Mesenchymal stem cell (in vitro differentiated cells and primary cell): ENCODE data around the gene NT5C2.
A peak's percentile ranks its signal among the peaks of the same experiment; 100 is the strongest.
"Not testable (repeated sequence)": the region's sequence is repeated elsewhere in the genome, so short reads cannot be mapped to it uniquely, and the experiment has no call there.

Source experiments
- DNase-seq: peaks from one replicate; pipeline ENCODE4 v3.0.0-alpha.2; 2013
- H2AFZ ChIP-seq: one replicate; pipeline ENCODE4 v1.6.1; 2013; ENCODE audit warnings: low read depth, mild to moderate bottlenecking, control low read depth, inconsistent platforms, low read length, moderate library complexity
- H2AK5ac ChIP-seq: 2 replicates; pipeline ENCODE4 v1.6.1; 2013; ENCODE audit warnings: low read length, moderate library complexity, mild to moderate bottlenecking, inconsistent platforms; ENCODE audit not compliant: severe bottlenecking
- H2BK120ac ChIP-seq: one replicate; pipeline ENCODE4 v1.6.1; 2013; ENCODE audit warnings: low read depth, mild to moderate bottlenecking, inconsistent platforms, low read length, moderate library complexity
- H2BK12ac ChIP-seq, 2 experiments: one replicate each; pipeline ENCODE4 v1.6.1; 2013; ENCODE audit warnings: inconsistent platforms in 2 of 2, low read length in 2 of 2, mild to moderate bottlenecking in 2 of 2, moderate library complexity in 2 of 2, control low read depth in 1 of 2
- H2BK15ac ChIP-seq: one replicate; pipeline ENCODE4 v1.6.1; 2013; ENCODE audit warnings: mild to moderate bottlenecking, low read depth, inconsistent platforms; ENCODE audit not compliant: poor library complexity, severe bottlenecking
- H2BK5ac ChIP-seq: 2 replicates; pipeline ENCODE4 v1.6.1; 2013; ENCODE audit warnings: low read depth, mild to moderate bottlenecking, low read length, control low read depth, inconsistent platforms; ENCODE audit not compliant: poor library complexity, severe bottlenecking
- H3K14ac ChIP-seq, 2 experiments: one replicate each; pipeline ENCODE4 v1.6.1; 2013; ENCODE audit warnings: inconsistent platforms in 2 of 2, low read length in 2 of 2, control low read depth in 1 of 2, mild to moderate bottlenecking in 1 of 2, moderate library complexity in 1 of 2
- H3K18ac ChIP-seq, 2 experiments: one replicate each; pipeline ENCODE4 v1.6.1; 2013; ENCODE audit warnings: inconsistent platforms in 2 of 2, low read length in 2 of 2, control low read depth in 1 of 2, low read depth in 1 of 2, mild to moderate bottlenecking in 1 of 2
- H3K23ac ChIP-seq, 2 experiments: one replicate each; pipeline ENCODE4 v1.6.1; 2013; ENCODE audit warnings: inconsistent platforms in 2 of 2, low read length in 2 of 2, mild to moderate bottlenecking in 2 of 2, moderate library complexity in 2 of 2, control low read depth in 1 of 2
- H3K27ac ChIP-seq: 2 replicates; pipeline ENCODE4 v1.5.1; 2013; ENCODE audit warnings: mild to moderate bottlenecking, moderate library complexity, low read length, control low read depth, inconsistent platforms; ENCODE audit not compliant: poor library complexity, severe bottlenecking
- H3K27me3 ChIP-seq, 2 experiments: 2 replicates each; pipeline versions ENCODE4 v1.6.1 to v1.7.0; 2013; ENCODE audit warnings: low read length in 2 of 2, mild to moderate bottlenecking in 2 of 2, moderate library complexity in 2 of 2, control low read depth in 1 of 2, inconsistent platforms in 1 of 2; ENCODE audit not compliant: control insufficient read depth in 1 of 2, insufficient read depth in 1 of 2
- H3K36me3 ChIP-seq, 2 experiments: 2 replicates each; pipeline versions ENCODE4 v1.6.1 to v1.7.0; 2013; ENCODE audit warnings: low read length in 2 of 2, control low read depth in 1 of 2, inconsistent platforms in 1 of 2, low read depth in 1 of 2, mild to moderate bottlenecking in 1 of 2; ENCODE audit not compliant: insufficient read depth in 2 of 2, control insufficient read depth in 1 of 2
- H3K4ac ChIP-seq, 2 experiments: one replicate each; pipeline ENCODE4 v1.6.1; 2013; ENCODE audit warnings: inconsistent platforms in 2 of 2, low read length in 2 of 2, mild to moderate bottlenecking in 2 of 2, moderate library complexity in 2 of 2, control low read depth in 1 of 2, low read depth in 1 of 2
- H3K4me1 ChIP-seq: 2 replicates; pipeline ENCODE4 v1.6.1; 2013; ENCODE audit warnings: low read depth, low read length, control low read depth; ENCODE audit not compliant: control insufficient read depth, insufficient read depth
- H3K4me2 ChIP-seq: 2 replicates; pipeline ENCODE4 v1.6.1; 2013; ENCODE audit warnings: low read length, mild to moderate bottlenecking, inconsistent platforms; ENCODE audit not compliant: poor library complexity, severe bottlenecking
- H3K4me3 ChIP-seq, 2 experiments: 2 replicates each; pipeline versions ENCODE4 v1.5.1 to v1.7.0; 2013; ENCODE audit warnings: low read length in 2 of 2, mild to moderate bottlenecking in 2 of 2, control low read depth in 1 of 2, low read depth in 1 of 2; ENCODE audit not compliant: insufficient read depth in 1 of 2
- H3K79me1 ChIP-seq: replicated peaks from 2 replicates; pipeline ENCODE4 v1.6.1; 2013; ENCODE audit warnings: mild to moderate bottlenecking, control low read depth, low read length, inconsistent platforms; ENCODE audit not compliant: poor library complexity, severe bottlenecking
- H3K9ac ChIP-seq: 2 replicates; pipeline ENCODE4 v1.7.0; 2013; ENCODE audit warnings: mild to moderate bottlenecking, low read length, moderate library complexity
- H3K9me3 ChIP-seq: 2 replicates; pipeline ENCODE4 v1.7.0; 2013; ENCODE audit warnings: mild to moderate bottlenecking, low read length; ENCODE audit not compliant: control insufficient read depth
- H4K8ac ChIP-seq: one replicate; pipeline ENCODE4 v1.6.1; 2013; ENCODE audit warnings: inconsistent platforms, mild to moderate bottlenecking, low read length, moderate library complexity
- H4K91ac ChIP-seq: one replicate; pipeline ENCODE4 v1.6.1; 2013; ENCODE audit warnings: mild to moderate bottlenecking, low read length, inconsistent platforms
- WGBS: methylation state at CpG from one replicate; pipeline ENCODE4 v1.1.7; 2013; ENCODE audit warnings: mixed read lengths; 5-methylcytosine and 5-hydroxymethylcytosine counted together

The NT5C2 gene

DNA sequence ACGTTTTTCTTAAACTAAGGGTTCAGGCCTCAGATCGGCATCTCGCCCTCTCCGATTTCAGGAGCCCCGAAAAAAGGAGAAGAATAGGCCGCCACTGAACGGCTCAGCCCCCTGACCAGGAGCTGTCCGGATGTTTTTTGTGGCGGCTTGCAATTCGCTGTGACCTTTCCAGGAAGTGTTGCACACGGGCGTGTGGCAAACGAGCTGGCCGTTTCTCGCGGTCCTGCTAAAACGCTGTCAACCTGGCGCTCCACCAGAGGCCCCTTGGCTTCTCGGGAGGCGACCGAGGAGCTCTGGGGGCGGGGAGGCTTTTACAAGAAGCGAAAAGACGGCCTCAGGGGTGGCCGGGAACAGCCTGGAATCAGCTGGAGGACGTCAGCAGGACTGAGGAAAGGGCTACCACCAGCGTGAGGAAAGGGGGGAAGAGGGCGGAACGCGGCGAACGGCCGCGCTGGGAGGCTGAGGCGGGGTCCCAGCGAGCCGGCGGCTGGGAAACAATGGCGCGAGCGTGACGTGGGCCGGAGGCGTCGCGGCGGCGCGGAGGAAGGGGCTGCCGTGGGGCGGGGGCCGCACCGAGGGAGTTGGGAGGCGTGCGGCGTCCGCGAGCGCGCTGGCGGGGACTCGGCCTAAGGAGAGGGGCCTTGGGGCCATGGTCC is 493 bp downstream of the NT5C2 start:
- H4K91ac ChIP-seq, result peak overlapping the region; percentile 99
- H4K8ac ChIP-seq, result peak overlapping the region; percentile 89
- H3K4me1 ChIP-seq, result peaks cover 11% of the 10 kb centered on the region
- H2AK5ac ChIP-seq, result no peak overlapping the region
- H3K9ac ChIP-seq, result peak overlapping the region; percentile 96
- H3K27me3 ChIP-seq, result no peaks in the 10 kb centered on the region
- H3K4me3 ChIP-seq, result peak overlapping the region; percentile 96 to 98
- H2BK12ac ChIP-seq, result peak overlapping the region in 1 of 2 experiments; percentile 54
- peaks cover 0 to 3% of the 10 kb centered on the region in 2 experiments for H3K36me3 ChIP-seq
- peak overlapping the region; percentile 94 for H2BK15ac ChIP-seq
- H2BK5ac ChIP-seq, result peak overlapping the region; percentile 94
- H3K14ac ChIP-seq, result peak overlapping the region in 1 of 2 experiments; percentile 91
- H2AFZ ChIP-seq, result peak overlapping the region; percentile 63
- H3K9me3 ChIP-seq, result no peaks in the 10 kb centered on the region
- peak overlapping the region; percentile 73 to 75 for H3K4ac ChIP-seq
- peak overlapping the region; percentile 98 for H2BK120ac ChIP-seq
- H3K79me1 ChIP-seq, result no peaks in the 10 kb centered on the region
- H3K4me2 ChIP-seq, result peak overlapping the region; percentile 69
- H3K23ac ChIP-seq, result peak overlapping the region in 1 of 2 experiments; percentile 89
- peak overlapping the region; percentile 95 for H3K27ac ChIP-seq
- WGBS, result under 1% methylated on average over 38 of the region's 62 CpGs
- peak; percentile 88 for DNase-seq
- H3K18ac ChIP-seq, result peak overlapping the region; percentile 96 to 98

DNA sequence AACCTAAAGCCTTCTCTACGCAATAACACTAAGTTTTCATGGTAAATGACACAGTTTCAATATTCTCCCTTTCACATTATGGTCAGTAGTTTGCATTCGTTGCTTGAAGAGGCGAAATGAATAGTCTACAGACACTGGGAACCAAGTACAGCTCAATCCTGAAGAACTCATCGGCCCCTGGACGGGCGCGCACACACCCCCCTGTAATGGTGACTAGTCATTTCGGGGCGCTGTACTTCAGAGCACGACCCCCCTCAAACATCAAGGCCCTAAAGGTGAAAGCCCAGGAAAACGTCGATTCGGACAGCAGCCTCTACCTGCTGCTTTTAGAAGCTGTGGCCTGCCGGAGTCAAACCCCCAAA is 1.0 kb downstream of the NT5C2 start:
- no peak overlapping the region for H3K14ac ChIP-seq
- H2BK120ac ChIP-seq, result no peak overlapping the region
- no peak overlapping the region for H2BK12ac ChIP-seq
- no peak overlapping the region for H3K4ac ChIP-seq
- H3K79me1 ChIP-seq, result no peaks in the 10 kb centered on the region
- WGBS, result 7% methylated on average over 14 of the region's 14 CpGs
- no peak overlapping the region for H2BK5ac ChIP-seq
- no peak overlapping the region for H4K91ac ChIP-seq
- H2AK5ac ChIP-seq, result no peak overlapping the region
- peak overlapping the region; percentile 96 for H3K9ac ChIP-seq
- H3K4me1 ChIP-seq, result peaks cover 8% of the 10 kb centered on the region
- H3K4me2 ChIP-seq, result peak overlapping the region; percentile 69
- peak overlapping the region in 1 of 2 experiments; percentile 96 for H3K18ac ChIP-seq
- H3K36me3 ChIP-seq, result peaks cover 0 to 3% of the 10 kb centered on the region in 2 experiments
- H3K27me3 ChIP-seq, result no peaks in the 10 kb centered on the region
- peak overlapping the region in 1 of 2 experiments; percentile 89 for H3K23ac ChIP-seq
- no peak overlapping the region for H4K8ac ChIP-seq
- no peak overlapping the region for H2BK15ac ChIP-seq
- H2AFZ ChIP-seq, result no peak overlapping the region
- DNase-seq, result peak; percentile 34
- H3K4me3 ChIP-seq, result peak overlapping the region; percentile 96 to 98
- peak overlapping the region; percentile 95 for H3K27ac ChIP-seq
- no peaks in the 10 kb centered on the region for H3K9me3 ChIP-seq

- H4K8ac ChIP-seq, result not testable (repeated sequence)
- over 99% methylated on average over 6 of the region's 7 CpGs for WGBS
- peak overlapping the region; percentile 96 for H3K9ac ChIP-seq
Observed at GRCh38 chr10:103191198-103191597, 1.9 kb downstream of the NT5C2 start.

GRCh38 chr10:103188853-103189252 is 4.2 kb downstream of the NT5C2 start:
- H2AFZ ChIP-seq, result no peak overlapping the region
- H3K36me3 ChIP-seq, result peaks cover 6 to 12% of the 10 kb centered on the region in 2 experiments
- no peak overlapping the region for H3K27ac ChIP-seq
- no peak overlapping the region for H3K18ac ChIP-seq
- H3K4me1 ChIP-seq, result peaks cover 13% of the 10 kb centered on the region
- H3K14ac ChIP-seq, result no peak overlapping the region
- peak overlapping the region; percentile 59 for H3K9ac ChIP-seq
- H2BK5ac ChIP-seq, result no peak overlapping the region
- H3K4me2 ChIP-seq, result no peak overlapping the region
- no peak overlapping the region for H4K91ac ChIP-seq
- H4K8ac ChIP-seq, result no peak overlapping the region
- no peak overlapping the region for H2AK5ac ChIP-seq
- WGBS, result 93% methylated on average over 6 of the region's 6 CpGs
- no peak overlapping the region for H2BK15ac ChIP-seq
- DNase-seq, result no peak
- H3K27me3 ChIP-seq, result no peaks in the 10 kb centered on the region
- H2BK12ac ChIP-seq, result no peak overlapping the region
- no peak overlapping the region for H3K4ac ChIP-seq
- peak overlapping the region in 1 of 2 experiments; percentile 46 for H3K4me3 ChIP-seq
- H3K9me3 ChIP-seq, result no peaks in the 10 kb centered on the region
- no peaks in the 10 kb centered on the region for H3K79me1 ChIP-seq
- no peak overlapping the region for H2BK120ac ChIP-seq
- no peak overlapping the region for H3K23ac ChIP-seq

More at GRCh38 chr10:103191198-103191597, 1.9 kb downstream of the NT5C2 start:
- H3K14ac ChIP-seq, H2AK5ac ChIP-seq, H2BK120ac ChIP-seq, H4K91ac ChIP-seq, H3K4ac ChIP-seq, H3K9me3 ChIP-seq, DNase-seq, H3K23ac ChIP-seq, H2BK5ac ChIP-seq, H3K27me3 ChIP-seq, H2BK15ac ChIP-seq, H2BK12ac ChIP-seq, H3K18ac ChIP-seq, H3K27ac ChIP-seq, H3K79me1 ChIP-seq, H2AFZ ChIP-seq, H3K4me1 ChIP-seq, H3K36me3 ChIP-seq: not testable (repeated sequence)
- H3K4me3 ChIP-seq, result peak overlapping the region in 1 of 2 experiments; percentile 96
- peak overlapping the region; percentile 47 for H3K4me2 ChIP-seq
